GM18870 (cell line): ENCODE results near the gene MAP3K14.

Experiments used
- ATAC-seq: cut with Tn5 transposase; IDR thresholded peaks from one replicate; pipeline ENCODE4 v1.9.1; 2021; ENCODE audit warnings: moderate library complexity; ENCODE audit not compliant: unreplicated experiment

Gene MAP3K14

GRCh38 chr17:45339646-45340605 is 23.1 kb upstream of the MAP3K14 start:
- no peak for ATAC-seq

- ATAC-seq, result no peak
These were observed 22.2 kb upstream of the MAP3K14 start for GRCh38 chr17:45338996-45339535.

GRCh38 chr17:45338023-45338781 is 21.4 kb upstream of the MAP3K14 start:
- ATAC-seq, result no peak

GRCh38 chr17:45336390-45337182 is 19.8 kb upstream of the MAP3K14 start:
- no peak for ATAC-seq

- no peak for ATAC-seq
These were observed 18.9 kb upstream of the MAP3K14 start for GRCh38 chr17:45335721-45336120.

- ATAC-seq, result no peak
These were observed 18.2 kb upstream of the MAP3K14 start for GRCh38 chr17:45334701-45335677.

GRCh38 chr17:45334231-45334630 is 17.4 kb upstream of the MAP3K14 start:
- ATAC-seq, result no peak

- no peak for ATAC-seq
These were observed 16.9 kb upstream of the MAP3K14 start for GRCh38 chr17:45333702-45334092.

- no peak for ATAC-seq
These were observed 16.3 kb upstream of the MAP3K14 start for GRCh38 chr17:45332989-45333701.

GRCh38 chr17:45332505-45332904 is 15.7 kb upstream of the MAP3K14 start:
- no peak for ATAC-seq

- no peak for ATAC-seq
These were observed 9.8 kb upstream of the MAP3K14 start for GRCh38 chr17:45326626-45327025.

GRCh38 chr17:45325810-45326209 is 9.0 kb upstream of the MAP3K14 start:
- ATAC-seq, result no peak

- ATAC-seq, result no peak
These were observed 7.5 kb upstream of the MAP3K14 start for GRCh38 chr17:45324336-45324735.

GRCh38 chr17:45322168-45322567 is 5.3 kb upstream of the MAP3K14 start:
- no peak for ATAC-seq

GRCh38 chr17:45320931-45321461 is 4.2 kb upstream of the MAP3K14 start:
- ATAC-seq, result no peak

- no peak for ATAC-seq
These were observed 3.6 kb upstream of the MAP3K14 start for GRCh38 chr17:45320349-45320930.

GRCh38 chr17:45319239-45319703 is 2.5 kb upstream of the MAP3K14 start:
- ATAC-seq, result no peak

GRCh38 chr17:45318561-45319230 is 1.9 kb upstream of the MAP3K14 start:
- no peak for ATAC-seq
